Stimulated activated CD8-positive, alpha-beta memory T cell treated with anti-CD3 and anti-CD28 coated beads, Interleukin-4, amount 100 ng/mL, for 1 hour (primary cell): Measurements from ENCODE around the gene SPTAN1.
"Not testable (repeated sequence)": the region's sequence is repeated elsewhere in the genome, so short reads cannot be mapped to it uniquely, and the experiment has no call there.

Experiments used
- DNase-seq, 2 donors: peaks; one replicate each; pipeline ENCODE4 v3.0.0-alpha.2; 2020; ENCODE audit warnings: low read depth in 2 of 2, low spot score in 1 of 2

The SPTAN1 gene

GRCh38 chr9:128552744-128553440, 505 bp downstream of the SPTAN1 start:
- peak in 1 of 2 donors; percentile 16 for DNase-seq

GRCh38 chr9:128553728-128554127, 1.3 kb downstream of the SPTAN1 start:
- DNase-seq, result no peak

- DNase-seq, result no peak
Observed at GRCh38 chr9:128554155-128554862, 1.9 kb downstream of the SPTAN1 start.

GRCh38 chr9:128555180-128555721, 2.9 kb downstream of the SPTAN1 start:
- DNase-seq, result no peak

- DNase-seq, result no peak
Observed at GRCh38 chr9:128556276-128556675, 3.9 kb downstream of the SPTAN1 start.

GRCh38 chr9:128556926-128557634, 4.7 kb downstream of the SPTAN1 start:
- no peak for DNase-seq

- peak in 1 of 2 donors; percentile 4 for DNase-seq
Observed at GRCh38 chr9:128558431-128559310, 6.3 kb downstream of the SPTAN1 start.

- no peak for DNase-seq
Observed at GRCh38 chr9:128565578-128565977, 13.2 kb downstream of the SPTAN1 start.

- no peak for DNase-seq
Observed at GRCh38 chr9:128568470-128569078, 16.2 kb downstream of the SPTAN1 start.

- no peak for DNase-seq
Observed at GRCh38 chr9:128575469-128575868, 23.1 kb downstream of the SPTAN1 start.

- DNase-seq, result no peak
Observed at GRCh38 chr9:128575916-128576315, 23.5 kb downstream of the SPTAN1 start.

- DNase-seq, result no peak
Observed at GRCh38 chr9:128577206-128577605, 24.8 kb downstream of the SPTAN1 start.

GRCh38 chr9:128579194-128579593, 26.8 kb downstream of the SPTAN1 start:
- no peak for DNase-seq

GRCh38 chr9:128580731-128581130, 28.3 kb downstream of the SPTAN1 start:
- no peak for DNase-seq

GRCh38 chr9:128585155-128585554, 32.8 kb downstream of the SPTAN1 start:
- DNase-seq, result not testable (repeated sequence)

GRCh38 chr9:128586934-128587333, 34.5 kb downstream of the SPTAN1 start:
- DNase-seq, result not testable (repeated sequence)

- no peak for DNase-seq
Observed at GRCh38 chr9:128587453-128587852, 35.1 kb downstream of the SPTAN1 start.

- DNase-seq, result no peak
Observed at GRCh38 chr9:128588581-128589233, 36.3 kb downstream of the SPTAN1 start.

GRCh38 chr9:128593039-128593438, 40.7 kb downstream of the SPTAN1 start:
- no peak for DNase-seq

GRCh38 chr9:128593856-128594255, 41.5 kb downstream of the SPTAN1 start:
- no peak for DNase-seq
